ENCODE measurements around the gene NPEPPS.

Gene NPEPPS

DNA sequence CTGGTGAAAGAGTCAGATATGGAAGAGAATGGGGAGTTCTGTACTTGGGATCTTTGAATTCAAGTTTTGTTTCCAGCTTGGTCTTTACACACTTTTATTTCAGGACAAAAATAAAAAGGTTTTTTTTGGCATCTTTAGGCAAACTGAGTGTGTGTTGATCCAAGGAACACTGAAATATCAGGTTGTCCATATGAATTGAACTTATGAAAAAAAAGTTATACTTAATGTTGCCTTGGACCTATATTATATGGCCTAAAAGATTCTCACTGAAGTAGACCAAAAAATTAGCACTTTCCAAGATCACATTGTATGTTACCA is 133.7 kb downstream of the NPEPPS start:
- no peak for DNase-seq (ENCODE audit: low spot score)

DNA sequence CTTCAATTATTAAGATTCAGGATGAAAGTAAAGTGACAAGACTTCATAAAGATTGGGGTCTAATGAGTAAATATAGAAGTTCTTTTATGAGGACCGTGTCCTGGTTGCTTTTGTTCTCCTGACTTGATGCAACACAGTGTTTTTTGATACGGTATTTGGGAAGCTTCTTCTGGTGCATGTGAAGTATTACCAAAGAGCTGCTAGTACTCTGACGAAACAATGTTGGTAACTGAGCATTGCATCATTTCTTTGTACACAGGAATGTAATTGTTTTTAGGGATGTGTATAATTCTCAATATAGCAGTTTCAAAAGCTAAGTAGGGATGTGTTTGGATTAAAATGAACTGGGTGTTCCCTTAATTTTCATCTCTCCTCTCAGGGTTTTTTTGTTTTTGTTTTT is 134.7 kb downstream of the NPEPPS start:
- no peak for DNase-seq (ENCODE audit: low spot score)

DNA sequence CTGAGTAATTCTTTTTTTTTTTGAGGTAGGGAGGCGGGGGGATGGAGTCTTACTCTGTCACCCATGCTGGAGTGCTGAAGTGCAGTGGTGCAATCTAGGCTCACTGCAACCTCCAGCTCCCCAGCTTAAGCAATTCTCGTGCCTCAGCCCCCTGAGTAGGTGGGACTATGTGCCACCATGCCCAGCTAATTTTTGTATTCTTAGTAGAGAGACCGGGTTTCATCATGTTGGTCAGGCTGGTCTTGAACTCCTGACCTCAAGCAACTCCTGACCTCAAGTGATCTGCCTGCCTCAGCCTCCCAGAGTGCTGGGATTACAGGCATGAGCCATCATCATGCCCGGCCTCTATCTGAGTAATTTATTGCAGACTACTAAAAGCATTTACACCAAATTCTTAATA is 138.2 kb downstream of the NPEPPS start:
- no peak for DNase-seq (ENCODE audit: low spot score)

DNA sequence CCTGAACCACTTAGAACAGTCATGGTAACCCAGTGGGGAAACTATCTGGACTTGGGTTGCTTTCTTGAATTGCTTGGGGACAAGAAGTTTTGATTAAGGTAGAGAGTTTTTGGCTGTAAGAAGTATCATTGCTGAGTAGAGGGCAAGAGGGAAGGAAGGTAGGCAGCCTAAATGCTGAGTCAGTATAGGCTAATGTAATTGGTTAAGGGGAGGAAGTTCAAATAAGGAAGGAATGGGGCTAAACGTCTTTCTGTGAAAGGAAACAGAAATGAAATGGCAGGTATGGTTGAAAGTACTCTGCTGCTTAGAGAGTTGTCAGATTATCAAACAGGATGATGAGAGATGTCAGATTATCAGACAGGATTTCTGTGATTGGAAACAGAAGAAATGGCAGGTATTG is 139.2 kb downstream of the NPEPPS start:
- no peak for DNase-seq (ENCODE audit: low spot score)

Data from HuH-7.5 (cell line).